ENCODE measurements around the gene NMRK1.

NMRK1 gene

DNA sequence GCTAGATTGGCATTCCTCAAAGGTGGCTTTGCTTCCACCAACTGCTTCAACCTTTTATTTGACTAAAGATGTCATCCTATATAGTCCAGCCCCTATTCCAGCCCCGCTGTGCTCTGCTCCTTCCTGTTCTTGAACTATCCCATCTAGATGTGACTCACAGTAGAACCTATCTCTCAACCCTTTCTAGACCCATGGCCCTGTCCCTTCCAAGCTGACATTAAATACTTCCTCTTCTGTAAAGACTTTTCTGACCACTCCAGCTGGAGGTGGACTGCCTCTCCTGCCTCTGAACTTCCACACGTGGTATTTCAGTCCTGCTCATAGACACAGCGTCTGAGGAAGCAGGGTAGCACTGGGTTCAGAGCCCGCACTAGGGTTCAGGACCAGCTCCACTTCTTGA is 32.7 kb upstream of the NMRK1 start:
- H3K27ac ChIP-seq (ENCODE audit: low read depth, low read length), result no peak overlapping the region
- H3K36me3 ChIP-seq (ENCODE audit: control insufficient read depth in 1 of 2, insufficient read depth in 2 of 2, low read length in 2 of 2), result peaks cover 13 to 19% of the 10 kb centered on the region in 2 donors
- H3K9ac ChIP-seq (ENCODE audit: low read depth in 1 of 2, low read length in 2 of 2), result no peak overlapping the region
- H3K4me3 ChIP-seq (ENCODE audit: low read depth in 1 of 2, low read length in 2 of 2), result no peak overlapping the region
- no peaks in the 10 kb centered on the region for H3K27me3 ChIP-seq (ENCODE audit: control insufficient read depth in 1 of 2, insufficient read depth in 2 of 2, low read length in 2 of 2)
- H3K9me3 ChIP-seq (ENCODE audit: control insufficient read depth in 1 of 2, low read length in 2 of 2), result no peaks in the 10 kb centered on the region
- H3K4me1 ChIP-seq (ENCODE audit: control insufficient read depth in 1 of 2, insufficient read depth in 2 of 2, low read length in 2 of 2), result no peaks in the 10 kb centered on the region

DNA sequence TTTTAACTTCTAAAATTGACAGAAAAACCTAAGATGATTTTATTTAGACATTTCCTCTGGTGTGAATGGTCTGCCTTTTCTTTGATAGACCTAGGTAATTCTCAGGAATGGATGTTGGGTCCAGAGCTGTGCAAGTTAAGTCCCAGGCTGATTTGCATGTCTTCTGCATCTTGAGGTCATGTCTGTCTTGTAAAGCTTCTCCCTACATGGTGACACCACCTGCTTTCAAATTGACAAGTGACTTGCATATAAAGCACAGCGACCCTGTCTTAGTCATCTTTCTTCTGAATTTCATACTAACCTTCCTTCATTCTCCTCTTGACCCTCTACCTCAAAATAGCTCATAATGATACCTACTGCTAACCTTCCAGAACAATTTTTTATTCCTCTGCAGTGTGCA is 29.6 kb upstream of the NMRK1 start:
- H3K27ac ChIP-seq (ENCODE audit: low read depth, low read length), result no peak overlapping the region
- H3K9ac ChIP-seq (ENCODE audit: low read depth in 1 of 2, low read length in 2 of 2), result no peak overlapping the region
- H3K27me3 ChIP-seq (ENCODE audit: control insufficient read depth in 1 of 2, insufficient read depth in 2 of 2, low read length in 2 of 2), result no peaks in the 10 kb centered on the region
- H3K4me3 ChIP-seq (ENCODE audit: low read depth in 1 of 2, low read length in 2 of 2), result no peak overlapping the region
- H3K9me3 ChIP-seq (ENCODE audit: control insufficient read depth in 1 of 2, low read length in 2 of 2), result no peaks in the 10 kb centered on the region
- peaks cover 13 to 19% of the 10 kb centered on the region in 2 donors for H3K36me3 ChIP-seq (ENCODE audit: control insufficient read depth in 1 of 2, insufficient read depth in 2 of 2, low read length in 2 of 2)
- H3K4me1 ChIP-seq (ENCODE audit: control insufficient read depth in 1 of 2, insufficient read depth in 2 of 2, low read length in 2 of 2), result peaks cover 6% of the 10 kb centered on the region in 2 donors

DNA sequence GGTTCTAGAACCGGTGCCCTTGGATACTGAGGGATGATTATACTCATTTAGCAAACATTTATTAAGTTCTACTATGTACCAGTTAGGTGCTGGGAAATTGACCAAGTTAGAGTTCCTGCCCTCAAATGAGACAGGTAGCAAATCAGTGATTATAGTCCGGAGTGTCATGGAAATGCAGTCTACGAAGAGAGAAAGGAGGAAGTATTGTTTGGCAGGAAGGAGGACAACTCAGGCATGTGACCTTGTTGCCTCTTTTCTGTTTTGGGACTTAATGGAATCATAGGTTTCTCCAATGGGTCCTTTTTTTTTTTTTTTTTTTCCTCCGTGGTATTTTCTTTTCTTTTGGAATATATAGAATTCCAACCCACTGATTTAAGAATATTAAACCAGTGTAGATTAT is 28.4 kb upstream of the NMRK1 start:
- H3K27ac ChIP-seq (ENCODE audit: low read depth, low read length), result no peak overlapping the region
- peaks cover 13 to 14% of the 10 kb centered on the region in 2 donors for H3K36me3 ChIP-seq (ENCODE audit: control insufficient read depth in 1 of 2, insufficient read depth in 2 of 2, low read length in 2 of 2)
- no peaks in the 10 kb centered on the region for H3K27me3 ChIP-seq (ENCODE audit: control insufficient read depth in 1 of 2, insufficient read depth in 2 of 2, low read length in 2 of 2)

DNA sequence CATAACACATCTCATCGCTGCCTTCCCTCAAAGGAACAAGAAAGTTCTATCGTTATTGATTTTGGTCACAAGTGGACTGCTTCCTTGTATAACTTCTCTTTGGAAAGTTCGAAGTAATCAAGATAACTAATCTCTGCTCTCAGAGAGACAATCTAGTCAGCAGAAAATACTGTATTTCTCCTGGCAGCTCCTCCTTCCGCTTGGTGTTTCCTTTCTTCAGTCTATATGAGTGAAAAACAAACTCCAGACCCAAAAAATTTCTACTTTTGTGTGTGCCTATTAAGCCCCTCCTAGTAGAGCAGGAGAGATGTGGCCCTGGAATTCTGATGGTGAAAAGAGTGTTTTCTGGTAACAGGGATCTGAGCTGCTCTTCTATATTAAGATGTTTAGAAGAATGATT is 24.8 kb upstream of the NMRK1 start:
- H3K27ac ChIP-seq (ENCODE audit: low read depth, low read length), result no peak overlapping the region
- peaks cover 0 to 4% of the 10 kb centered on the region in 2 donors for H3K36me3 ChIP-seq (ENCODE audit: control insufficient read depth in 1 of 2, insufficient read depth in 2 of 2, low read length in 2 of 2)
- peaks cover 12 to 16% of the 10 kb centered on the region in 2 donors for H3K4me1 ChIP-seq (ENCODE audit: control insufficient read depth in 1 of 2, insufficient read depth in 2 of 2, low read length in 2 of 2)

More for the DNA sequence above, 28.4 kb upstream of the NMRK1 start:
- Histone ChIP-seq H3K9me3 (ENCODE audit: control insufficient read depth in 1 of 2, low read length in 2 of 2) (no peaks in the 10 kb centered on the region), H3K9ac (ENCODE audit: low read depth in 1 of 2, low read length in 2 of 2) (no peak overlapping the region), H3K4me1 (ENCODE audit: control insufficient read depth in 1 of 2, insufficient read depth in 2 of 2, low read length in 2 of 2) (peaks cover 11 to 12% of the 10 kb centered on the region in 2 donors), H3K4me3 (ENCODE audit: low read depth in 1 of 2, low read length in 2 of 2) (no peak overlapping the region)

DNA sequence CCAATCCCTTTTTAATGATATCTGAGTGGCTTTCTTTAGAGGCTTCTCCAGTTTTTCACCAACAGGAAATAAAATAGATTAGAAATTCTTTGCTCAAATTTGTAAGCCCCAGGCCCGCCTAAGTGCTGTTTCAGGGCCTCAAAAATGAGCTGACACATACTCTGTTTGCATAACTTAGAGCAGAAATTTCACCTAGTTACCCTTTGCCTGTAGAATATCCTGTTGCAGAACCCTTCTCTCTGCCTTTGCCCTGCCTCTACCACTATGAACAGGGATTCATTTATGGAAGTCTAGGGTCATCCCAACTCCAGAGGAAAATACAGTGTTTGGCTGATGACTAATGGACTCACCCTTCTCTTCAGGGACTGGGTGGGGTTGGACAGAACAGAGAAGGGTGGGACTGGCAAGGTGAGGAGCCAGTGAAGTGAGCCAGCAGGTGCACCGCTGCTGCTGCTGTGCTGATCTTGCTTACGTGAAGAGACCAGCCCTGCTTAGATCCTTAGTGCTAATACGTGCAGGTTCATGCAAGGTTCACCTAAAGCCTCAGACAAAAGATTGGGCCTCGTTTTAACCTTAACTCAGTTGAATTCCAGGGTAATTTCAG is 23.2 kb upstream of the NMRK1 start:
- Histone ChIP-seq H3K4me3 (ENCODE audit: low read depth in 1 of 2, low read length in 2 of 2) (no peak overlapping the region), H3K27ac (ENCODE audit: low read depth, low read length) (no peak overlapping the region), H3K27me3 (ENCODE audit: control insufficient read depth in 1 of 2, insufficient read depth in 2 of 2, low read length in 2 of 2) (no peaks in the 10 kb centered on the region)

More for the DNA sequence above, 24.8 kb upstream of the NMRK1 start:
- Histone ChIP-seq H3K9me3 (ENCODE audit: control insufficient read depth in 1 of 2, low read length in 2 of 2) (no peaks in the 10 kb centered on the region), H3K27me3 (ENCODE audit: control insufficient read depth in 1 of 2, insufficient read depth in 2 of 2, low read length in 2 of 2) (no peaks in the 10 kb centered on the region), H3K9ac (ENCODE audit: low read depth in 1 of 2, low read length in 2 of 2) (no peak overlapping the region), H3K4me3 (ENCODE audit: low read depth in 1 of 2, low read length in 2 of 2) (no peak overlapping the region)

DNA sequence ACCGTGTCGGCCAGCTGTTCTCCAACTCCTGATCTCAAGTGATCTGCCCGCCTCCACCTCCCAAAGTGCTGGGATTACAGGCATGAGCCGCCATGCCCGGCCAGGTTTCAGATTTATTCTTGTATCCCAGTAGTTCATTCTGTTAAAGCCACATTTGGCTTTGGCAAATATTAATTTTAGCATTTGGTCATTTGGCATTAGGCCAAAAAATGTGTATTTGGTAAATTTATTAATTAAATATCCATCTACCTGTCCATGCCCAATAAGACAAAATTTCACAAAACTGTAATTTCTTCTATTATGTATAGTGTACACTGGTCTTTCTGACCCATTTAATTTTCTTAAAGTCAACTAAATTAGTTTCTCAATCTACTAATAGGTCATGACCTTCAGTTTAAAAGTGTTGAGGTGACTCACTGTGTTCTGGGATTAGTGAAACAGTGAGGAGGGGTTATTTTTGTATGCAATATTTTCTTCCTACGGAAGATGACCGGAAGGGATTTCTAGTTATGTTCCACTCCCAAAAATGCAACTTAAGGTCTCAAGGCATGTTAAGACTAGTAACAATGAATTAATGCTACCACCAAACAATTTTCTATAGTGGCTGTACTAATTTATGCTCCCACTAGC is 21.4 kb upstream of the NMRK1 start:
- no peaks in the 10 kb centered on the region for H3K9me3 ChIP-seq (ENCODE audit: control insufficient read depth in 1 of 2, low read length in 2 of 2)
- no peaks in the 10 kb centered on the region for H3K27me3 ChIP-seq (ENCODE audit: control insufficient read depth in 1 of 2, insufficient read depth in 2 of 2, low read length in 2 of 2)
- no peaks in the 10 kb centered on the region for H3K36me3 ChIP-seq (ENCODE audit: control insufficient read depth in 1 of 2, insufficient read depth in 2 of 2, low read length in 2 of 2)
- H3K4me1 ChIP-seq (ENCODE audit: control insufficient read depth in 1 of 2, insufficient read depth in 2 of 2, low read length in 2 of 2), result peaks cover 16 to 24% of the 10 kb centered on the region in 2 donors
- no peak overlapping the region for H3K27ac ChIP-seq (ENCODE audit: low read depth, low read length)
- H3K4me3 ChIP-seq (ENCODE audit: low read depth in 1 of 2, low read length in 2 of 2), result no peak overlapping the region
- no peak overlapping the region for H3K9ac ChIP-seq (ENCODE audit: low read depth in 1 of 2, low read length in 2 of 2)

More for the DNA sequence above, 23.2 kb upstream of the NMRK1 start:
- Histone ChIP-seq H3K9me3 (ENCODE audit: control insufficient read depth in 1 of 2, low read length in 2 of 2) (no peaks in the 10 kb centered on the region), H3K9ac (ENCODE audit: low read depth in 1 of 2, low read length in 2 of 2) (no peak overlapping the region), H3K4me1 (ENCODE audit: control insufficient read depth in 1 of 2, insufficient read depth in 2 of 2, low read length in 2 of 2) (peaks cover 16% of the 10 kb centered on the region in 2 donors), H3K36me3 (ENCODE audit: control insufficient read depth in 1 of 2, insufficient read depth in 2 of 2, low read length in 2 of 2) (no peaks in the 10 kb centered on the region)

DNA sequence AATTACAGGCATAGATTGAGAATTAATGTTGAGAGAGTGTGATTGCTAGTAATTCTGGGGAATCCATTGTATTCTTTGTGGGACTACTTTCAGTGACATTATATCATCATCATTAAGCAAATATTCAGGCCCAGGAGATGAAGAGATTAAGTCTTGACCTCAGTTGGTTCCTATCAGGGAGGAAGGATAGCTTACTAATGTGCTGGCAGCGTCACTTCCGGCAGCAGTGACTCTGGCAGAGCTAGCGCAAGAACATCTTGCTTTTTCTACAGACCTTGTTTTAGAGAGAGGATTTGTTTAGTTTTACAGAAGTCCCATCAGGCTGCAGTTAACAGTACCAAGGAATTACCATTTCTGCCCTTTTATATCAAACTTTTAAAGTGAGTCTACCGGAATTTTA is 20.6 kb upstream of the NMRK1 start:
- H3K9me3 ChIP-seq (ENCODE audit: control insufficient read depth in 1 of 2, low read length in 2 of 2), result no peaks in the 10 kb centered on the region
- no peak overlapping the region for H3K27ac ChIP-seq (ENCODE audit: low read depth, low read length)
- peaks cover 16 to 24% of the 10 kb centered on the region in 2 donors for H3K4me1 ChIP-seq (ENCODE audit: control insufficient read depth in 1 of 2, insufficient read depth in 2 of 2, low read length in 2 of 2)
- H3K36me3 ChIP-seq (ENCODE audit: control insufficient read depth in 1 of 2, insufficient read depth in 2 of 2, low read length in 2 of 2), result no peaks in the 10 kb centered on the region
- H3K4me3 ChIP-seq (ENCODE audit: low read depth in 1 of 2, low read length in 2 of 2), result no peak overlapping the region
- H3K9ac ChIP-seq (ENCODE audit: low read depth in 1 of 2, low read length in 2 of 2), result no peak overlapping the region
- H3K27me3 ChIP-seq (ENCODE audit: control insufficient read depth in 1 of 2, insufficient read depth in 2 of 2, low read length in 2 of 2), result no peaks in the 10 kb centered on the region

DNA sequence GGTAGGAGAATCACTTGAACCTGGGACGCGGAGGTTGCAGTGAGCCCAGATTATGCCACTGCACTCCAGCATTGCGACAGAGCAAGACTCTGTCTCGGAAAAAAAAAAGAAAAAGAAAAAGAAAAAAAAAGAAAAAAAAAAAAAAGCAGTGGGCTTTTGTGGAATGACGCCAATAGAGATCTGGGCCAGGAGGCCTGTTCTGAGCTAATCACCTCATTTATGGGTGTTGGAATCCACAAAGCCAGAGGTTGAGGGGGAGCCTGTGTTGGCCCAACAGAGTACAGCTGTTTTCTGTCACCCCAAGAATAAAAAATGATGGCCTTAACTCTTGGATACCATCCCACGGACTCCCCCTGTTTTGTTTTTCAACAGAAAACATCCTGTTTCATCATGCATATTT is 18.9 kb upstream of the NMRK1 start:
- Histone ChIP-seq H3K9me3 (ENCODE audit: control insufficient read depth in 1 of 2, low read length in 2 of 2) (no peaks in the 10 kb centered on the region), H3K9ac (ENCODE audit: low read depth in 1 of 2, low read length in 2 of 2) (no peak overlapping the region), H3K27ac (ENCODE audit: low read depth, low read length) (no peak overlapping the region), H3K27me3 (ENCODE audit: control insufficient read depth in 1 of 2, insufficient read depth in 2 of 2, low read length in 2 of 2) (no peaks in the 10 kb centered on the region), H3K4me3 (ENCODE audit: low read depth in 1 of 2, low read length in 2 of 2) (no peak overlapping the region), H3K36me3 (ENCODE audit: control insufficient read depth in 1 of 2, insufficient read depth in 2 of 2, low read length in 2 of 2) (peaks cover 0 to 4% of the 10 kb centered on the region in 2 donors), H3K4me1 (ENCODE audit: control insufficient read depth in 1 of 2, insufficient read depth in 2 of 2, low read length in 2 of 2) (peaks cover 6 to 17% of the 10 kb centered on the region in 2 donors)

DNA sequence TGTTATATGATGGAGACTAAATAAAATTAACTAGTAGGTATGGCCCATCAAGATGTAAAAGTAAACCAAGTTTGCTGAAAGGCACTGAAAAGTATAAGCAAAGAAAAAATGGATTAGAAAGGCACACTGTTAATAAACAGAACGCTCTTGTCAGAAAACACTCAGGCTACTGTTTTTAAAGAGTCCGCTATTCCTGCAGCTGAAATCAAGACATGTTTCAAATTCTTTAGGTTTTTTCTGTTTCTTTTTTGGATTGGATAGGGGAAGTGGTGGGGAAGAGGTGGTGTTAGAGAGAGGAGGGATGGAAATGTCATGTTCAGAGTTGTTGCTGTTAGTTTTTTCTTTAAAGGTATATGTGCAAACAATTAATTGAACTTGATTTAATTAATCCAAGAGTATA is 17.9 kb upstream of the NMRK1 start:
- Histone ChIP-seq H3K9ac (ENCODE audit: low read depth in 1 of 2, low read length in 2 of 2) (no peak overlapping the region), H3K4me1 (ENCODE audit: control insufficient read depth in 1 of 2, insufficient read depth in 2 of 2, low read length in 2 of 2) (peaks cover 3 to 13% of the 10 kb centered on the region in 2 donors), H3K9me3 (ENCODE audit: control insufficient read depth in 1 of 2, low read length in 2 of 2) (no peaks in the 10 kb centered on the region), H3K27me3 (ENCODE audit: control insufficient read depth in 1 of 2, insufficient read depth in 2 of 2, low read length in 2 of 2) (no peaks in the 10 kb centered on the region), H3K27ac (ENCODE audit: low read depth, low read length) (no peak overlapping the region), H3K36me3 (ENCODE audit: control insufficient read depth in 1 of 2, insufficient read depth in 2 of 2, low read length in 2 of 2) (peaks cover 0 to 4% of the 10 kb centered on the region in 2 donors), H3K4me3 (ENCODE audit: low read depth in 1 of 2, low read length in 2 of 2) (no peak overlapping the region)

DNA sequence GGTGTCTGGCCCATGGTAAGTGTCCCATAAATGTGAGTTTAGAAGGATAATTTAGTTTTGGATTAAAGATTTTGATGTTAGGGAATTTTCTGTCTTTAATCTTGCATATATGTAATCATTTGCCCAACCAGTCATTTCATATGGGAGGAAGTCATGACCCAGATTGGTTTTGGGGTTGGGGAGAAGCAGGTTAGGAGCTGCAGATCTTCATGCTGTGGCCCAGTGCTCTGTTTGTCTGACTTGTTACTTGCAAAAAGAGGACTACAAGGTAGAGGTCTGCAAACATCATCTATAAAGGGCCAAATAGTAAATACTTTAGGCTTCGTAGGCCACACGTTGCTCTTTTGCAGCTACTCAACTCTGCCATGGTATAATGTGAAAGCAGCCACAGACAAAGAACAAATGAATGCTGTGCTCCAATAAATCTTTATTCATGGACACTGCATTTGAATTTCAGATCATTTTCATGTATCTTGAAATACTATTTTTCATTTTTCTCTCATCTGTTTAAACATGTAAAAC is 17.1 kb upstream of the NMRK1 start:
- Histone ChIP-seq H3K9ac (ENCODE audit: low read depth in 1 of 2, low read length in 2 of 2) (no peak overlapping the region), H3K27me3 (ENCODE audit: control insufficient read depth in 1 of 2, insufficient read depth in 2 of 2, low read length in 2 of 2) (no peaks in the 10 kb centered on the region), H3K4me1 (ENCODE audit: control insufficient read depth in 1 of 2, insufficient read depth in 2 of 2, low read length in 2 of 2) (peaks cover 3 to 16% of the 10 kb centered on the region in 2 donors), H3K27ac (ENCODE audit: low read depth, low read length) (no peak overlapping the region), H3K9me3 (ENCODE audit: control insufficient read depth in 1 of 2, low read length in 2 of 2) (no peaks in the 10 kb centered on the region), H3K4me3 (ENCODE audit: low read depth in 1 of 2, low read length in 2 of 2) (no peak overlapping the region), H3K36me3 (ENCODE audit: control insufficient read depth in 1 of 2, insufficient read depth in 2 of 2, low read length in 2 of 2) (peaks cover 0 to 4% of the 10 kb centered on the region in 2 donors)

Data from duodenal mucosa (tissue), 2 donors.